IgD-negative memory B cell (primary cell): ENCODE measurements around the gene SAPCD1. TPM values are rescaled to one million over a fixed set of nuclear protein-coding genes. Genes with fewer than 3 reads are reported as not detected.
"Not testable (repeated sequence)": the region's sequence is repeated elsewhere in the genome, so short reads cannot be mapped to it uniquely, and the experiment has no call there.

Experiments used
- H3K27ac Mint-ChIP-seq, 3 donors: one replicate each; pipeline ENCODE4 v1.8.0; 2020 to 2022; ENCODE audit warnings: mild to moderate bottlenecking in 3 of 3, mixed read lengths in 3 of 3, moderate library complexity in 1 of 3
- H3K27me3 Mint-ChIP-seq: one replicate; pipeline ENCODE4 v1.8.0; 2021; ENCODE audit warnings: mixed read lengths
- H3K36me3 Mint-ChIP-seq: one replicate; pipeline ENCODE4 v1.8.0; 2020; ENCODE audit warnings: mild to moderate bottlenecking, mixed read lengths
- H3K4me1 Mint-ChIP-seq, 3 donors: one replicate each; pipeline ENCODE4 v1.8.0; 2020 to 2022; ENCODE audit warnings: mixed read lengths in 3 of 3, mild to moderate bottlenecking in 1 of 3
- H3K4me3 Mint-ChIP-seq, 4 donors: one replicate each; pipeline ENCODE4 v1.8.0; 2020 to 2022; ENCODE audit warnings: mild to moderate bottlenecking in 4 of 4, mixed read lengths in 4 of 4, moderate library complexity in 3 of 4
- H3K9me3 Mint-ChIP-seq, 3 donors: one replicate each; pipeline ENCODE4 v1.8.0; 2020 to 2021; ENCODE audit warnings: mixed read lengths in 3 of 3, mild to moderate bottlenecking in 1 of 3
- polyA plus RNA-seq: library from polyadenylated mRNA; unstranded; fragments of 300-500 nt; fragmentation: Illumina TruSeq; gene quantifications from one replicate; pipeline ENCODE4 v1.2.3, GENCODE V29; 2021

The SAPCD1 gene
- polyA plus RNA-seq, 1 donor from 2014 or later = not detected

DNA sequence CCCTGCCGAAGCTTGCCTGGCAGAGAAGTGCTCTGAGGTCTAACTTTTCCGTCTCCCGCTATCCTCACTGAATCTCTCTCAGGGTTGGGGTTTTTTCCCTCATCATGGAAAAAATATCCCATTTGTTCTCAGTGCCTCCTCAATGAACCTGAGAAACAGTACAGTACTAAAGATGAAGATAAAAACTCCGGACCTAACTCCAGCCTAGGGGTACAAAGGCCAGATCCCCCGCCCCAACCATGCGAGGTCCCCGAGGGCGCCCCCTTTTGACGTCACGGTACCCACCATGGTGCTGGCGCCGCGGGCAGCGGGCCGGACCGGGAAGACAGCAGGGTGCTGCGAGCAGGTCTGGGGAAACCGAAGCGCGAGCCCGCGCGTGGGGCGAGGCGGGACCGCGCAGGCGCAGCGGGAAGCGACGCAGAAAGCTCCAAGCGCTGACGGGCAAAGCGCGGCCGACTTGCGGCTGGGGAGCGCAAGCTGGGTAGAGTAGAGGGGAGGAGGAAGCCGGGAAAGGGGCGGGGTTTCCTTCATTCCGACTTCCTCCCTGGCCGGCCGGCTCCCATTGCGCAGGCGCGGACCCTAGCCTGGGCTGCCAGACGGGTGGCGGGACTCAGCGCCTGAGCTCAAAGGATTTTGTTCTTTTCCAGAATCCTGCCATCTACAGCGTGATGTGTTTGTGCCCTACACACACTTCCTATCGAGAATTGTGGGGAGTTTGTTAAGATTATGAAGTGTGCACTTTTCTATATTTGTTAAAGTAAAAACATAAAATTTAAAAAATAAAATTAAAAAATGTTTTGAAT lies 44.2 kb downstream of the SAPCD1 start, which contains the start of gene LSM2:
Gene LSM2 (minus strand): TSS at position 497 of the 803 bp plus-strand sequence. CDS start 209 bp downstream, at position 288.
- Mint-ChIP-seq H3K4me1 (peaks cover 13 to 17% (median 14%) of the 10 kb centered on the region in 3 donors), H3K9me3 (no peaks in the 10 kb centered on the region), H3K36me3 (peaks cover 7% of the 10 kb centered on the region), H3K27me3 (no peaks in the 10 kb centered on the region), H3K4me3 (peak within 1 kb of the TSS; percentile 89 to 97 (median 95)), H3K27ac (peak within 1 kb of the TSS; percentile 95 to 96 (median 96))

- Mint-ChIP-seq H3K4me3 (peak overlapping the region in 1 of 4 donors; percentile 19), H3K4me1 (peaks cover 22 to 26% (median 23%) of the 10 kb centered on the region in 3 donors)
- H3K9me3 Mint-ChIP-seq, H3K27me3 Mint-ChIP-seq, H3K36me3 Mint-ChIP-seq, H3K27ac Mint-ChIP-seq: not testable (repeated sequence)
Measured at GRCh38 chr6:31808599-31808998, 46.1 kb downstream of the SAPCD1 start.

DNA sequence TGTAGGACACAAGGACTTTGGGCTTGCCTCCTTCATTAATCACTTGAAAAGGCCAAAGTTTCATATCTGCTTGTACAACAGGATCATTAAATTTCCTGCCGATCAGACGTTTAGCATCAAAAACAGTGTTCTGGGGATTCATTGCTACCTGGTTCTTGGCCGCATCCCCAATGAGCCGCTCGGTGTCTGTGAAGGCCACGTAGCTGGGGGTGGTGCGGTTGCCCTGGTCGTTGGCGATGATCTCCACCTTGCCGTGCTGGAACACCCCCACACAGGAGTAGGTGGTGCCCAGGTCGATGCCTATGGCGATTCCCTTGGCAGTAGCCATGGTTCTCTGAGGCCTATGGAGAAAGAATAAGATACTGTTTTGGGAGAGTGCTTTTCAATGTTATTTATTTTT lies 49.2 kb downstream of the SAPCD1 start:
- peak overlapping the region in 1 of 3 donors; percentile 18 for H3K27ac Mint-ChIP-seq
- no peaks in the 10 kb centered on the region for H3K27me3 Mint-ChIP-seq

GRCh38 chr6:31813465-31813849 lies 51.0 kb downstream of the SAPCD1 start:
- no peaks in the 10 kb centered on the region for H3K27me3 Mint-ChIP-seq
- H3K27ac Mint-ChIP-seq = peak overlapping the region in 1 of 3 donors; percentile 96
- H3K4me3 Mint-ChIP-seq = peak overlapping the region; percentile 78 to 93 (median 83)
- H3K4me1 Mint-ChIP-seq = peaks cover 22 to 24% (median 23%) of the 10 kb centered on the region in 3 donors
- peaks cover 3% of the 10 kb centered on the region for H3K36me3 Mint-ChIP-seq
- H3K9me3 Mint-ChIP-seq = no peaks in the 10 kb centered on the region

More for the DNA sequence above, 49.2 kb downstream of the SAPCD1 start:
- Mint-ChIP-seq H3K4me3 (peak overlapping the region in 1 of 4 donors; percentile 52), H3K9me3 (no peaks in the 10 kb centered on the region), H3K4me1 (peaks cover 15 to 20% (median 16%) of the 10 kb centered on the region in 3 donors), H3K36me3 (peaks cover 5% of the 10 kb centered on the region)

Other genes starting within 250 kb of the SAPCD1 start
- gene MCCD1, start 233.7 kb upstream of the SAPCD1 start, polyA plus RNA-seq = not detected
- gene DDX39B, start 220.7 kb upstream of the SAPCD1 start, polyA plus RNA-seq = 89.4 TPM
- 0.53 TPM for gene ATP6V1G2, start 216.0 kb upstream of the SAPCD1 start, polyA plus RNA-seq
- 11.5 TPM for gene NFKBIL1, start 215.0 kb upstream of the SAPCD1 start, polyA plus RNA-seq
- gene LTA, start 190.4 kb upstream of the SAPCD1 start, polyA plus RNA-seq = 16.3 TPM
- gene TNF, start 187.1 kb upstream of the SAPCD1 start, polyA plus RNA-seq = 6.4 TPM
- gene LTB, start 180.2 kb upstream of the SAPCD1 start, polyA plus RNA-seq = 2,767 TPM
- gene LST1, start 176.4 kb upstream of the SAPCD1 start, polyA plus RNA-seq = 20.5 TPM
- 140 TPM for gene NCR3, start 169.7 kb upstream of the SAPCD1 start, polyA plus RNA-seq
- 5.6 TPM for gene AIF1, start 147.4 kb upstream of the SAPCD1 start, polyA plus RNA-seq
- 14.3 TPM for gene PRRC2A, start 141.9 kb upstream of the SAPCD1 start, polyA plus RNA-seq
- gene BAG6, start 110.0 kb upstream of the SAPCD1 start, polyA plus RNA-seq = 30.9 TPM
- gene APOM, start 106.8 kb upstream of the SAPCD1 start, polyA plus RNA-seq = 8.5 TPM
- 28.1 TPM for gene C6orf47, start 101.9 kb upstream of the SAPCD1 start, polyA plus RNA-seq
- 24.1 TPM for gene GPANK1, start 97.7 kb upstream of the SAPCD1 start, polyA plus RNA-seq
- gene CSNK2B, start 96.6 kb upstream of the SAPCD1 start, polyA plus RNA-seq = 268 TPM
- gene LY6G5B, start 92.7 kb upstream of the SAPCD1 start, polyA plus RNA-seq = 0.49 TPM
- 3.2 TPM for gene LY6G5C, start 81.6 kb upstream of the SAPCD1 start, polyA plus RNA-seq
- gene ABHD16A, start 59.3 kb upstream of the SAPCD1 start, polyA plus RNA-seq = 40.1 TPM
- 0.95 TPM for gene LY6G6F, start 55.8 kb upstream of the SAPCD1 start, polyA plus RNA-seq
- gene LY6G6D, start 47.3 kb upstream of the SAPCD1 start, polyA plus RNA-seq = not detected
- gene LY6G6C, start 40.9 kb upstream of the SAPCD1 start, polyA plus RNA-seq = not detected
- 1.8 TPM for gene MPIG6B, start 39.3 kb upstream of the SAPCD1 start, polyA plus RNA-seq
- 119 TPM for gene DDAH2, start 33.4 kb upstream of the SAPCD1 start, polyA plus RNA-seq
- gene CLIC1, start 26.1 kb upstream of the SAPCD1 start, polyA plus RNA-seq = 861 TPM
- 4.2 TPM for gene MSH5, start 22.7 kb upstream of the SAPCD1 start, polyA plus RNA-seq
- 2.6 TPM for gene VWA7, start 14.7 kb downstream of the SAPCD1 start, polyA plus RNA-seq
- 83.0 TPM for gene VARS1, start 33.1 kb downstream of the SAPCD1 start, polyA plus RNA-seq
- gene LSM2, start 44.3 kb downstream of the SAPCD1 start, polyA plus RNA-seq = 100 TPM
- 1.2 TPM for gene HSPA1L, start 52.6 kb downstream of the SAPCD1 start, polyA plus RNA-seq
- gene HSPA1A, start 52.9 kb downstream of the SAPCD1 start, polyA plus RNA-seq = 49.5 TPM
- gene HSPA1B, start 65.1 kb downstream of the SAPCD1 start, polyA plus RNA-seq = 5.7 TPM
- gene NEU1, start 100.2 kb downstream of the SAPCD1 start, polyA plus RNA-seq = 25.0 TPM
- gene SLC44A4, start 116.3 kb downstream of the SAPCD1 start, polyA plus RNA-seq = not detected
- 49.3 TPM for gene EHMT2, start 135.0 kb downstream of the SAPCD1 start, polyA plus RNA-seq
- gene ZBTB12, start 139.4 kb downstream of the SAPCD1 start, polyA plus RNA-seq = not detected
- not detected for gene C2, start 165.1 kb downstream of the SAPCD1 start, polyA plus RNA-seq
- not detected for gene CFB, start 183.4 kb downstream of the SAPCD1 start, polyA plus RNA-seq
- gene NELFE, start 196.3 kb downstream of the SAPCD1 start, polyA plus RNA-seq = 51.3 TPM
- 12.7 TPM for gene SKIC2, start 196.5 kb downstream of the SAPCD1 start, polyA plus RNA-seq
- 16.2 TPM for gene DXO, start 209.5 kb downstream of the SAPCD1 start, polyA plus RNA-seq
- gene C4A, start 219.4 kb downstream of the SAPCD1 start, polyA plus RNA-seq = 0.23 TPM